K562 (cell line): ENCODE results near the gene ATG4D. TPM values are rescaled to one million over a fixed set of nuclear protein-coding genes. Genes with fewer than 3 reads are reported as not detected.

ENCODE experiments used
- CBFB ChIP-seq: sonication (generic); formaldehyde crosslinking; IDR thresholded peaks from 2 replicates; pipeline ENCODE4 v1.4.0; 2020; ENCODE audit warnings: mild to moderate bottlenecking, missing genetic modification reagents
- CCAR2 ChIP-seq: fragments of 200-400 bp; formaldehyde crosslinking; IDR thresholded peaks from 2 replicates; pipeline ENCODE4 v1.6.1; 2017; ENCODE audit warnings: mild to moderate bottlenecking, low read depth, low read length
- CGGBP1 ChIP-seq: fragments of 250-450 bp; sonication (Bioruptor Pico); IDR thresholded peaks from 2 replicates; pipeline ENCODE4 v1.9.0; 2021; ENCODE audit warnings: mild to moderate bottlenecking
- FOS ChIP-seq: IDR thresholded peaks from 3 replicates; pipeline ENCODE4 v1.6.1; 2011; ENCODE audit not compliant: insufficient read length; ENCODE audit errors: extremely low read depth
- FOXM1 ChIP-seq, 2 experiments: fragments of 450-650 bp in 1 of 2; sonication (generic) in 1 of 2; formaldehyde crosslinking in 1 of 2; IDR thresholded peaks; 2 replicates each; pipeline versions ENCODE4 v1.6.1 to v1.9.0; 2017 to 2022; ENCODE audit warnings: low read depth in 2 of 2, mild to moderate bottlenecking in 2 of 2, missing genetic modification reagents in 1 of 2, moderate library complexity in 1 of 2
- ILK ChIP-seq: fragments of 450-650 bp; IDR thresholded peaks from 2 replicates; pipeline ENCODE4 v1.6.1; 2016; ENCODE audit warnings: missing genetic modification characterization, low read depth, mild to moderate bottlenecking, missing compliant biosample characterization, moderate library complexity, borderline replicate concordance
- KLF6 ChIP-seq: fragments of 250-450 bp; sonication (Bioruptor Pico); IDR thresholded peaks from 2 replicates; pipeline ENCODE4 v1.4.0; 2020; ENCODE audit warnings: mild to moderate bottlenecking, moderate library complexity, borderline replicate concordance
- MAFK ChIP-seq: IDR thresholded peaks from 2 replicates; pipeline ENCODE4 v1.6.1; 2011; ENCODE audit warnings: low read length, improper control_type of control experiment
- NCOA2 ChIP-seq, 2 experiments: fragments of 450-650 bp; IDR thresholded peaks; 2 replicates each; pipeline ENCODE4 v1.6.1; 2018; ENCODE audit warnings: mild to moderate bottlenecking in 2 of 2, moderate library complexity in 1 of 2; ENCODE audit not compliant: partially characterized antibody in 2 of 2
- POLR2AphosphoS2 ChIP-seq: IDR thresholded peaks from 2 replicates; pipeline ENCODE4 v1.6.1; 2012; ENCODE audit warnings: low read length, improper control_type of control experiment
- RAD51 ChIP-seq: fragments of 450-650 bp; IDR thresholded peaks from 2 replicates; pipeline ENCODE4 v1.7.1; 2016; ENCODE audit warnings: low read depth, mild to moderate bottlenecking, borderline replicate concordance
- RB1 ChIP-seq: fragments of 450-650 bp; IDR thresholded peaks from 2 replicates; pipeline ENCODE4 v1.6.1; 2017; ENCODE audit warnings: low read depth, mild to moderate bottlenecking
- SP1 ChIP-seq: sonication (generic); formaldehyde crosslinking; IDR thresholded peaks from 2 replicates; pipeline ENCODE4 v1.8.1; 2022; ENCODE audit warnings: mild to moderate bottlenecking, missing genetic modification reagents
- SRSF7 ChIP-seq: fragments of 200-400 bp; formaldehyde crosslinking; optimal IDR thresholded peaks from 2 replicates; pipeline ENCODE3; 2017; ENCODE audit warnings: mild to moderate bottlenecking, low read depth, low read length
- STAT6 ChIP-seq: sonication (generic); formaldehyde crosslinking; IDR thresholded peaks from 2 replicates; pipeline ENCODE4 v1.8.1; 2023; ENCODE audit warnings: mild to moderate bottlenecking, missing genetic modification reagents
- TFAP4 ChIP-seq: sonication (generic); formaldehyde crosslinking; IDR thresholded peaks from 2 replicates; pipeline ENCODE4 v1.8.0; 2022; ENCODE audit warnings: missing genetic modification reagents, mild to moderate bottlenecking, moderate library complexity, borderline replicate concordance
- THRB ChIP-seq: fragments of 450-650 bp; formaldehyde crosslinking; conservative IDR thresholded peaks from 2 replicates; pipeline ENCODE4 v1.4.0; 2022; ENCODE audit warnings: mild to moderate bottlenecking, missing genetic modification characterization
- ZBTB7A ChIP-seq: IDR thresholded peaks from 2 replicates; pipeline ENCODE4 v1.6.1; 2011; ENCODE audit warnings: low read depth, mild to moderate bottlenecking, low read length, moderate library complexity, borderline replicate concordance; ENCODE audit not compliant: control insufficient read depth
- ZNF23 ChIP-seq: fragments of 250-450 bp; sonication (Bioruptor Pico); IDR thresholded peaks from 2 replicates; pipeline ENCODE4 v1.4.0; 2020; ENCODE audit warnings: mild to moderate bottlenecking
- ZNF311 ChIP-seq: fragments of 250-450 bp; sonication (Bioruptor Pico); IDR thresholded peaks from 2 replicates; pipeline ENCODE4 v1.4.0; 2020; ENCODE audit warnings: mild to moderate bottlenecking, moderate library complexity
- ZNF707 ChIP-seq: fragments of 250-450 bp; sonication (Bioruptor Pico); conservative IDR thresholded peaks from 2 replicates; pipeline ENCODE4 v1.8.0; 2022; ENCODE audit warnings: inconsistent platforms, mild to moderate bottlenecking, moderate library complexity
- polyA plus RNA-seq, 8 experiments: library from polyadenylated mRNA; depleted of rRNA in 4 of 8; stranded (reverse) in 5 of 8; unstranded in 3 of 8; fragments of >200 nt; fragmentation: Nextera tagmentation in 2 of 8; fragmentation: Illumina TruSeq in 1 of 8; extraction: Ambion mirVana in 2 of 8; extraction: Trizol in 1 of 8; gene quantifications; 2 replicates each; pipeline versions ENCODE4 v1.2.1 to v1.2.3, GENCODE V29; 2011 to 2014; ENCODE audit warnings: inconsistent platforms in 1 of 8, missing spikeins in 1 of 8
- total RNA-seq, 7 experiments: library from RNA; depleted of rRNA in 6 of 7; stranded (reverse); fragments of >200 nt in 6 of 7; fragmentation: Illumina TruSeq in 2 of 7; extraction: Trizol in 2 of 7; gene quantifications; 2 replicates each; pipeline versions ENCODE4 v1.2.1 to v1.2.3, GENCODE V29; 2011 to 2021; ENCODE audit warnings: low replicate concordance in 1 of 7

Gene ATG4D
- total and polyA plus RNA-seq, 9 of the 15 experiments (the other 6 are each of a cell fraction or from before 2014, with no cell fraction given): 0.51 to 66.1 (median 22.9) TPM

- TF ChIP-seq RAD51 (no peak), ZNF311 (no peak), ZNF707 (CRISPR knock-in tag) (no peak; the same call in 1 of the 2 replicates), KLF6 (CRISPR knock-in tag) (no peak), MAFK (no peak), SP1 (CRISPR knock-in tag) (peak; percentile 41; the same call in 1 of the 2 replicates), THRB (peak; percentile 38; the same call in 1 of the 2 replicates), NCOA2 (IDR thresholded peaks at IDR 0.05; ENCODE audit: partially characterized antibody in 2 of 2) (no peak), STAT6 (CRISPR knock-in tag) (no peak), FOXM1 (IDR thresholded peaks at IDR 0.05; ENCODE audit: low read depth) (0 out of 2 replicates have a peak, but pooled peaks have one; percentile 21), FOXM1 (CRISPR knock-in tag; IDR thresholded peaks at IDR 0.05; ENCODE audit: low read depth) (0 out of 2 replicates have a peak, but pooled peaks have one; percentile 66), CCAR2 (no peak), ZBTB7A (peak; percentile 11; the same call in 1 of the 2 replicates), ILK (tag) (no peak), TFAP4 (CRISPR knock-in tag) (peak; percentile 61), RB1 (peak; percentile 35), CBFB (CRISPR knock-in tag) (peak; percentile 57; the same call in 1 of the 2 replicates), POLR2AphosphoS2 (no peak), CGGBP1 (peak; percentile 36; the same call in 1 of the 2 replicates), FOS (no peak), SRSF7 (no peak), ZNF23 (CRISPR knock-in tag) (no peak)
Observed at GRCh38 chr19:10503002-10503789, 40.5 kb upstream of the ATG4D start, which contains the start of gene KEAP1 (continued).
